Activated naive CD8-positive, alpha-beta T cell treated with anti-CD3 and anti-CD28 coated beads, Interleukin-2, amount 50 U/mL, for 16 hours (primary cell): Measurements from ENCODE around the gene SIK1.
"Not testable (repeated sequence)": the region's sequence is repeated elsewhere in the genome, so short reads cannot be mapped to it uniquely, and the experiment has no call there.

ENCODE experiments used
- DNase-seq: peaks from one replicate; pipeline ENCODE4 v3.0.0-alpha.2; 2020; ENCODE audit warnings: low read depth, low spot score

The SIK1 gene

DNA sequence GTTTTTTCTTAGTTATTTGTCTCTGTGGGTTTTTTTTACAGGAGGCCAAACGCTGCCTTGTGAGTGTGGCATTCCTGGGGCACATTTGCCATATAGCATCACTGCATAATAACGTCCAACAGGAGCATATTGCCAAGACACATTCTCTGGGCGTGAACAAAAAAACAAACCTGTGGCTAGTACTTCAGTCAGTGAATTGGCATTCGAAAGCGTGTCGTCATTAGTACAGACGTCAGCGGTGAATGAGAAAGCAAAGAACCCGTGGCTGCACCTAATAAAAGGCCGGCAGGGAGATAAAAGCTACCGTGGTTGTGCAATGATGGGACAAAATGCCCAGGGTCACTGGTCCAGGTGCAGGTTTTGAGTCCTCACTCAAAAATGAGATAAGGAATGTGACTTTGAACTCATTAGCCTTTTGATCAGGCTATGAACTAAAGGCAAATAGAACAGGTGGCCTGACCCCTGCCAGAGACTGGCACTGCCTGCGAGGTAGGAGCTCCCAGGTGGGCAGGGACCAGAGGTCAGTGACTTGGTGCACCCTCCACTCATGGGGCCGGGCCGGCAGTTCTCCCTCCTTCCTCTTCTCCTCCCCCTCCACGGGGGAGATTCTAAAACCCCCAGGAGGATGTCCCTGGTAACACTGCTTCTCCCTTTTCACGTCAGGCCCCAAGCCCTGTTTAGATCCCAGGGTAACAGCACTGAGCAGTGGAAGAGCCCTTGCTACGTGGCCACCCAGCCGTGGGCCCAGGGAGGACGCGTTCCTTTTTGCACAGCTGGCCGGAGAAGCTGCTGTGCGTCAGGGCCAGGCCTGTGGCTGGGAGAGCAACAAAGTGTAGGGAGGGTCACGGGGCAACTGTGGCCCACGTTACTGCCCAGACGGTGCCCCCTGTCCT is 14.2 kb upstream of the SIK1 start:
- DNase-seq, result not testable (repeated sequence)

DNA sequence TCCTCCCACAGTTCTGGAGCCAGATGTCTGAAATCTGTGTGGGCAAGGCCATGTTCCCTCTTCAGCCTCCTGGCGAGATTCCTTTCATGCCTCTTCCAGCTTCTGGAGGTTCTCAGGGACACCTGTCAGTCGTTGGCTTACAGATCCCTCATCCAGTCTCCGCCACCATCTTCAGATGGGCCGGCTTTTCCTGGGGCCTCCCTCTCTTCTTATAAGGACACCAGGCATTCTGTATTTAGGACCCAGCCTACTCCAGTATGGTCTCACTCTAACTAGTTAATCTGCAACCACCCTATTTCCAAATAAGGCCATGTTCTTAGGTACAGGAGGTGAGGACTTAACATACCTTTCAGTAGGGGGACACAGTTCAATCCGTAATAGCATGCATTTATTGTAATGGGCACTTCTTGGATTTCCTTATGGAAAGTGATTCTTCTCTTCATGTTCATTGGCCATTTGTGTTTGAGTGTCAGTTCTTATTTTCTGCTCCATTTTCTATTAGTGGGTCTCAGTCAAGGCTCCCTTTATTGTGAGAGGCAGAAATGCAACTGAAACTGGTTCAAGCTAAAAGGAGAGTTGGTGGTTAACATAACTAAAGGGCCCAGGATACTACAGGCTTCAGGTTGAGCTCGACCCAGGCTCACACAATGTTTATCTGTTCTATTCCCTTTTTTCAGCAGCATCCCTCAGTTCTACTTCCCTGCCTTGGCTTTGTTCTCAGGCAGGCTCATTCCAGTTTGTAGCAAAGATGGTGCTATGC is 12.6 kb upstream of the SIK1 start:
- not testable (repeated sequence) for DNase-seq

DNA sequence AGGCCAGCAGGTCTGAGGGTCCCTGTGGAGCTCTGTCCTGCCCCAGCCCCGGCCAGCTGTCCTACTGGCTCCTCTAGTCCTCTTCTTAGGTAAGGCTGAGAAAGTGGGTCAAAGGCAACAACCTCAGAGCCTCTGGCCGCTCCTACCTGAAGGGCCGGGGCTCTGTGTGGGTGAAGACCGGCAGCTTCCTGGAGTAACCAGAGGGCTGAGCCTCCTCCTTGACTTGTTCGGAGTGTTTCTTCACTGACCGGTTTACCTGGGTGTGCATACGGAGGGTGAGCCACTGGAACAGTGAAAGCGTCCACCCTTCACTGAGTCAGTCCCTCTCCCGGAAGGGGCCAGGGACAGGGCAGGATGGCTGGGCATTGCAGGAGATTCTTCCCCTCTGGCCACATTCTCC is 9.3 kb upstream of the SIK1 start:
- not testable (repeated sequence) for DNase-seq

DNA sequence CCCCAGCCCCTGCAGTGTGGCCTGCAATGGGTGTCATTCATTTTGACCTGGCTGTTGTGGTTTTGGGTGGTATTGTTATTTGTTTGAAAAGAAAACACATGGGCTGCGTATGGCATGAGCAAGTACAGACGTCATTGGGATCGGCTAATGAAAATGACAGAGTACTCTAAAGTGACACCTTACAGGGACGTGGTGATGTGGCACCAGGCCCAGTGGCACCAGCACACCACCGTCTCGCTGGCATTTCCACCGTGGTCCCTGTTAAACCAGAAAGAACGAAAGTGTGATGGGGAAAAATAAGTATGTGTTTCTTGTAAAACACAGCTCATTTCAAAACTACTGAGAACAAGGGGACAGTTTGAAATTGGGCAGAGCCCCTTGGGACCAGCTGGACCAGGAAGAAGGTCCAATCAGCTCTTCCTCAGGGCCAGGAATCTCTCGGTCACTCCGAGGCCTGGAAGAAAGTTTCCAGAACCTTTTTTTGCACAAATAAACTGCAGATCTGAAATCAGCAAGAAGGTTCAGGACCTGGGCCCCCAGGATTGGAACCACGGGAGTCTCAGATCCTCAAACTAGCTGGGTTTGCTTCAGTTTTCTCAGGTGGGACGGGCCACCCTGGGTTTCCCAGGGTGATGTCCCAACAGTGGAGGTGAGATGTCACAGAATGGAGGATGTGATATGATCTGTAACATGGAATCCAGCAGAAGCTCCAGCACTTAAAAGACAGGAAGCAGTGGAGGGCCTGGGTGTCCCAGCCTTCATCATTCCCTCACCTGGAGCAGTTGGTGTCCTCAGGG is 6.6 kb upstream of the SIK1 start:
- not testable (repeated sequence) for DNase-seq

DNA sequence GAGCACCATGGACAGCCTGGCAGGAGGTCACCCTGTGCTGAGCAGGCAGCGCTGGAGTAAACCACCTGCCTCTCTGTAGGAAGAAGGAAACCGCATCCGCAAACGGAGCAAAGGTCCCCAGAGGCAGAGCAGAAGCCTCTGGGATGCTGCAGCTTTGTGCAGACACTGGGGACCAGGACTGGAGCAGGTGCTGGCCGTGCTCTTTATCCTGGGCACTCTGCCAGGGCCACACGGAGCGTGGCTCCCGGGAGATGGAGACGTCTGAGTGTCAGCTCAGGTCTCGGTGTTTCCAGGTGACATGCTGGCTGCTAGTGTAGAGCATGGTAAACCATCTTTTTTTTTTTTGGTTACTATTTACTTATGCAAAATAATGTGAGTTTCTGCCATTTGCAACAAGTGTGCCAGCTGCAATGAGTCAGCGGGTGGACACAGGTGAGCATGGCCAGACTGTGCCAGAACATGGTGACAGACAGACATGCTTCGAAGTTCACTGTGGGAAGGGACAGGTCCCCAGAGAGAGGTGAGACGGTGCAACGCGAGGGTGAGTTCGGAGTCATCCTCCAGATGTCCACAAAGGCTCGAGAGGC is 4.0 kb upstream of the SIK1 start:
- DNase-seq, result not testable (repeated sequence)

DNA sequence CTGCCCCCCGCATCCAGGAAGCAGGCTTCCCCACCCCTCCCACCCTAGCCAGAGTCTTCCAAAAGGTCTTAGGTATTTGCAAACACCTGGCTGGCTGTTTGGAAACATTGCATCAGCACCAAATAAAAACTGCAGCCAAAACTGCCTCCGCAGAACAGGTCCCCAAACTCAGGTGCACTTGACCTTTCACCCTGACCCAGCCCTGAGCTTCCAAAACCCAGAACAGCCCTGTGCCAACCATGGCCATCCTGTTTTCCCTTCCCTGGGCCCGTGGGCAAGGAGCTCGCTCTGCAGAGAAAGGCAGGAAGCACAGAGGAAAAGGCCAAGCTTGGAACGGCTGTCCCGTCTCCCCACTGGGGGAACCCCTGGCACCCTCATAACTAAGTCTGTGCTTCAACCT is 2.0 kb upstream of the SIK1 start:
- not testable (repeated sequence) for DNase-seq

DNA sequence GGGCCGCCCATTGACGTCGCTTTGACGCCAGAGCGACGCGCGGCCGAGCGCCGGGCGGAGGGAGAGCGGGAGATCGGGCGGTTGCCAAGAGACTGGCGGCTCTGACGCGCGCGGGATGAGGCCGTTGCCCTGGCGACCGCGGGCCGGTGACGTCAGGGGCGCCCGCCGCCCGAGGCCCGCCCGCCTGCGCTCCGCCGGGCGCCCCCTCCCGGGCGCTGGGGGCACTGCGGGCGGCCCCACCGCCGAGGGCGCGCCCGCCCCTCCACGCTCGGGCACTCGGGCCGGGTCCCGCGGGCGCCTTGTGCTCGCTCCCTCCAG is 270 bp upstream of the SIK1 start:
- DNase-seq, result not testable (repeated sequence)

DNA sequence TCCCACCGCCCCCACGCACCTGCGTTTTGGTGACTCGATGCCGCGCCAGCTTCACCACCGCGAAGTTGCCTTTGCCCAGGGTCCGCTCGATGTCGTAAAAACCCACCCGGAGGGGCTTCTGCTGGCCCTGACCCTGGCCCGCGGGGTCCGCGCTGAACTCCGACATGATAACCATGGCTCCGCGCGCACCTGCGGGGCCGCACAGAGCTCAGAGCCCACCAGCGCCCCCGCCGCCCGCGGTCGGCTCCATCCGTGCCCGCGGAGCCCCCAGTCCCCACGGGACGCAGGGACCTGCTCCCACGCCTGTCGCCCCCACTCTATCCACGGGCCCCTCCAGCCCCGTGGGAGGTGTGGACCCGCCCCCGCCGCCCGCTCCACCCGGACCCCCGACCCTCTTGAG is 927 bp downstream of the SIK1 start:
- DNase-seq, result not testable (repeated sequence)

DNA sequence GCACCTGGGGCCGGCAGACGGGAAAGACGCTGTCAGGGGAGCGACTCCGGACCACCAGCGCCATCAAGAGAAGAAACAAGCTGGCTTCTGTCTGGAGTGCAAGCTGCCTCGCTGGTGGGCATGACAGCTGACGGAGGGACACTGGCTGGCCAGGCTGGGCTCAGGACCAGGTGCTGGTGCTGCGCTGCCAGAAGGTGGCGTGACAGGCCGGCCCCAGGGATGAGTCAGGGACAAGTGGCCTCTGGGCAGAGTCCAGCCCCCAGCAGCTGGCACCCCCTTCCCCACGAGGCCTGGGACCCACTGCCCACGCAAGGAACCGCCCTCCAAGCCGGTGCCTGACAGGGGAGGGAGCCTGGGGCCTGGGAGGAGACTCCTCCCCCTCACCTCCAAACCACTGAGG is 7.5 kb downstream of the SIK1 start:
- not testable (repeated sequence) for DNase-seq

DNA sequence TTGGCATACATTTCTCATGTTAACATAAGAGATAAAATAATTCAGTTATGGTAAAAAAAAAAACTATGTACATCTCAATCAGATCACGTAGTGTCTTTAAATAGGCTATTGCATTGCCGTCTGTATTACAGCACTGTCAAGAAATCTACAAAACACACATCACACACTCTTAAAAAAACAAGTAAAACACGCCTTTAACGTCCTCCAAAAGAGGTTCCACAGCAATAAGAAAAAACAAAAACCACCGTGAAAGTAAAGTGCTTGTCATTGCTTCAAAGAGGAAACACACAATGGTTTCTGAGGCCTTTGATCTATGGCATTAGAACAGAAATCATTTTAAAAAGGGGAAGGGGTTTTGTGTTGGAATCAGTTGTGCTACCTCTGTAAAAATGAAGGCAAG is 12.4 kb downstream of the SIK1 start:
- not testable (repeated sequence) for DNase-seq

DNA sequence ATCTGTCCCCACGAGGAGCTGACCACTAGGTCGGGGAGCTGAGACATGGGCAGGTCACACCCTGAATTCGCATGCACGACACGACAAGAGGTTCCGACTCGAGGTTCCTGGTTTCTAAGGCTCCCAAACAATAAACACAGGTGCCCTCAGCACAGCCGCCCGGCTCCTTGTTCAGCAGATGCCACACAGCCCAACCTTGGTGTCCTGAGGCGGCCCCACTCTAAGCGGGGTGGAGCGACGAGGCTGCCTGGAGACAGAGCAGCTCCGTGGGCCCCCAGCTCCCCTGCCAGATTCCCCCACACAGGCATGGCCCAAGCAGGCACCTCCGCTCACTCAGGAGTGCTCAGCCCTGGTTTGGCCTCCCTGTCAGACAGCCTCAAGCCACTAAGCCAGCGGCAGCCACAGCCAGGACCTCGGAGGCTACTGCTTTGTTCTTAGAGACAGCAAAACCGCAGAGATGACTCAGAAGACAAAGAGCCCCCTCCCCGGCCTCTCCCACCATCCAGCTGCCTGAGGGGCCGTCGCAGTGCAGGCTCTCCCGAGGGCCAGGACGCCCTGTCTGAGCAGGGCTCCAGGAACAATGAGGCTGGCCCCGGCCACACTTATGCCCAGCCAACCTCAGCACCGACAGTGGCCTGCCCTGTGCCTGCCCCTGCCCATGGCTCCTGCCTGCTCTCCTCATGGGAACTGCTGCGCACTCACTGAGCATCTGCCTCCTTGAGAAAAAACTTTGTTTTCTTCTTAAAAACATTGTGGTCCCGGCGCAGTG is 14.7 kb downstream of the SIK1 start:
- DNase-seq, result not testable (repeated sequence)

DNA sequence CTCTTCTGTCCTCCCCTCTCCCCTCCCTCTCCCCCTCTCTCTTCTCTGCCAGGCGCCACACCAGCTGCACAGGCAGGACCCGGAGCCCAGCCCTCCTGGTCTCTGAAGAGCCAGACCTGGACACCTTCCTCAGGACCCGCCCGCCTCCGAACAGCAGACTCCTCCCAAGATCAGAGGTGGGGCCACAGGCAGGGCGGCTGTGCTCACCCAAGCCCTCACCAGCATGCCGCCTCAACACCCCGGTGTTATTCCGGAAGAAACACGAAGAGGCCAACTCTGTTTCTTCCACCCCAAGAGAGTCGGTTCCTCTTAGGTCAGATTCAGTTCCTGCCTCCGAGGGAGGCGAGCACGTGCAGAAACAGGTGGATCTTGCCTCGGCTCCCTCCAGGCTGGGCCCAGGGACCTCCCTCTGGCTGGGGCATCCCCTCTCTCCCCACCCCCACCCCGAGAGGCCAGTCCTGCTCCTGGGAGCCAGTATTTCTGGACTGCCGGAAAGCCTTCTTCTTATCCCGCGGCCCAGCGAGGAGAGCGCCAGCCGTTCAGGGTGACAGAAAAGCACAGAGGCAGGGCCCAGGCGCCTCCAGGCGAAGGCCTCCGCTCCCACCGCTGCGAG is 16.4 kb downstream of the SIK1 start:
- not testable (repeated sequence) for DNase-seq

DNA sequence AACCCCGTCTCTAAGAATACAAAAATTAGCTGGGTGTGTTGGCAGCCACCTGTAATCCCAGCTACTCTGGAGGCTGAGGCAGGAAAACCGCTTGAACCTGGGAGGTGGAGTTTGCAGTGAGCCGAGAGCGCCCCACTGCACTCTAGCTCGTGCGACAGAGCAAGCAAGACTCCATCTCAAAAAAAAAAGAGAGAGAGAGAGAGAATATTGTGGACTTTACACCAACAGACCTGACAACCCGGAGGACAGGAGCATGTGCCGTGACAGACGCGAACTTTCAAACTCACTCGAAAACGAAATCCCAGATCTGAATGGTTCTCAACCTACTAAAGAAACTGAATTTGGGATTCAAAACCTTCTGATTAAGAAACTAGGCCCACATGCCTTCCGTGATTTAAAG is 19.8 kb downstream of the SIK1 start:
- not testable (repeated sequence) for DNase-seq

DNA sequence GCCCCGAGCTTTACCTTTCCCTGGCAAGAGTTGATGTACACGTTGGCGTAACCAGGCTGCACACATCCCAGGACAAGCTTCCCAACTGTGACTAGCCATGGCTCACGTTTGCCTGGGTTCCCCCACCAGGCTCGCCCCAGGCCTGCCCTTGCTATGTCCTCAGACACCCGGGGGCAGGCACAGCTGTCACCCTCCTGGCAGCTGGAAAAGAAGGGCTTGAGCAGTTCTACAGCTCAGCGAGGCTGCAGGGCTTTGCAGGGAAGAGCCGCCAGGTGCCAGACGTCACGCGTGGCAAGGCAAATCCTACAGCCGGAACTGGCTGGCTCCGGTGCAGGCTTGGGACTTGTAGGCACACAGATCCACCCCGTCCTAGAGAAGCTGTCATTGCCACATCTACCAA is 22.5 kb downstream of the SIK1 start:
- DNase-seq, result not testable (repeated sequence)

DNA sequence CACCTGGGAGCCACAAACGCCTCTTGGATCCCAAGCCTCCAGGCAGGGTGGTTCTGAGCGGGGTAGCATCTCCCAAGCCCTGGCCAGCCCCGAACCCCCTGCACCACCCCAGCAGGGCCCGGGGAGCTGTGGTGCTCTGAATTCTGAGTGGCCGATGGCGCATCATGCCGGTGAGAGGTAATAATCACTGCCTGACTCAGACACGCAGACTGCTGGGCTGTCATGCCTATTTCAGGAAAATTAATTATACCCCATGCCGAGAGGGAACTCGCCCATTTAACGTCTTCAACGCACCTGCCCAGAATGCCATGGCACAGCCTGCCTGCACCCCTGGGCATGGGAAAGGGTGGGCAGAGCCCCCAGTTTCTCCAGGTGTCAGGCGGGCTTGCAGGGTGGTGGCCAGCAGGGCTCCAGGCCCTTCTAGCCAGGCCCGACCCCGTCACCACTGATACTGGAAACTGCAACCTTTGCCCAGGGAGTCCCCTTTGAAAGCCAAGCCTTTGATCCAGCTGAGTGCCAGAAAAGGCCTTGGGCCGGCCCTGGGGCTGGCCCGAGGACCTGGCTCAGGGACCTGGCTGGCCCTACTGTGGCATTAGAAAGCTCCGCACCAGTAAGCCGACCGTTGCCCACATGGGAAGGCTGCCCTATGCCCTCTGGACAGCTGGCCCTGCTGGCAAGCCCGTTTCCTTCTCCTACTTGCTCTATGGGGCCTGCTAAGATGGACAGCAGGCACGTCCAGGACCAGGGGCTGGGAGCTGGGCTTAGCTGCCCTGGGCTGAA is 23.1 kb downstream of the SIK1 start:
- not testable (repeated sequence) for DNase-seq

DNA sequence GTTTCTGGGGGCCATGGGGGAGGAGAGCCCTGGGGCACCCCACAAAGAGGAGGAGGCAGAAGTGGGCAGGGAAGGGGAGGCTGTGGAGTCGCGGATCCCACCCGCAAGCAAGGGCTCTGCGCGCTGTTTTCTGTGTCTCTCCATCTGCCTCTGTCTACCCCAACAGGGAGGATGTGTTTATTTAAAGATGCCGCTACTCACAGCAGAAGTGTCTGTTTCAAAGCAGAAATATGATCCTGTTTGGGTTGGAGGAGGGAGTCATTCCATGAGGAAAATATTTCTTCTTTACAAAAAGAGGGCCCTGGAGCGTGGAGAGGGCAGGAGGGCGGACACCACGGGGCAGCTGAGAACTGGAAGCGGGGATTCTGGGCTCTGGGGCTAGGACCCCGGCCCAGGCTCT is 25.8 kb downstream of the SIK1 start:
- DNase-seq, result not testable (repeated sequence)

DNA sequence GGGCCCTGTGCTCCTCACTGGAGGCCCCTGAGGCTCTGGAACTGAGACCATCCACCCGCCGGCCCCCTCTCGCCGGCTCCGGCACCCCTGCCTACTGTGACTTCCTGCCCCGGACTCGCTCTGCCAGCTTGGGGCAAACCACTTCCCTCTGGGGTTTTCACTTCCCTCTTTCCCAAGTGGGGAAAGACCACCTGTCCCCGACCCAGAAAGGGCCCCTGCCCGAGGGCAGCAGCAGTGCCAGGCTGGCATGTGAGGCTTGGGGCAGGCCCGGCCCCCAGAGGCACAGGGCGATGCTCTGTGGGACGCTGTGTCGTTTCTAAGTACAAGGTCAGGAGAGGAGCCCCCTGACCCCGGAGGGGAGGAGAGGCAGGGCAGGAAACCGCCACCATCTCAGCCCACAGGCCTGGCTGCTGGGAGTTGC is 27.3 kb downstream of the SIK1 start:
- not testable (repeated sequence) for DNase-seq

DNA sequence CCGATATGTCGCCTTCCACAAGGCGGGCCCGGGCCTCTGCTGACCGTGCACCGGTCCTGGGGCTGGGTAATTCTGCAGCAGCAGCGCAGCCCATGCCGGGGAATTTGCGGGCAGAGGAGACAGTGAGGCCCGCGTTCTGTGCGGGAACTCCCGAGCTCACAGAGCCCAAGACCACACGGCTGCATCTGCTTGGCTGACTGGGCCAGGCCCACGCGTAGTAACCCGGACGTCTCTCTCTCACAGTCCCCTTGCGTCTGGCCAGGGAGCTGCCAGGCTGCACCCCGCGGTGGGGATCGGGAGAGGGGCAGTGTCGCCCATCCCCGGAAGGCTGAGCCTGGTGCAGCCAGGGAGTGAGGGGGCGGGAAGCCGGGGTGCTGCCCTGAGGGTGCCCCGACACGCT is 27.8 kb downstream of the SIK1 start:
- not testable (repeated sequence) for DNase-seq

DNA sequence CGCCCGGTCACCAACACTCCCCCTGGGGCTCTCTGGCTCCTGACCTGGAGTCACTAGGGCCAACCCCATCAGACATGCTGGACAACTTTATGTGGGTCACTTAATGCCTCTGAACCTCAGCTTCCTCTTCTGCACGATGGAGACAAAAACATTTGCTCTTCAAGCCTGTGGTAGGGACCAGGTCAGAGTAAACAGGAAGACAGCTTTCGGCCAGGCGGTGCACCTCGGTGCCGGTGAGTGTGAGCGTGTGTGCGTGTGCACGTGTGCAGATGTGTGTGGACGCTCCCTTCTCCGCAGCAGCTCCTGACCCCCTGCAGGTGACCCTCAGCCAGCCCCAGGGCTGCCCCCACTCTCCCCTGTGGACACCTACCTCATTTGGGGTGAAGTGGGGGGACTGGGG is 28.4 kb downstream of the SIK1 start:
- DNase-seq, result not testable (repeated sequence)

DNA sequence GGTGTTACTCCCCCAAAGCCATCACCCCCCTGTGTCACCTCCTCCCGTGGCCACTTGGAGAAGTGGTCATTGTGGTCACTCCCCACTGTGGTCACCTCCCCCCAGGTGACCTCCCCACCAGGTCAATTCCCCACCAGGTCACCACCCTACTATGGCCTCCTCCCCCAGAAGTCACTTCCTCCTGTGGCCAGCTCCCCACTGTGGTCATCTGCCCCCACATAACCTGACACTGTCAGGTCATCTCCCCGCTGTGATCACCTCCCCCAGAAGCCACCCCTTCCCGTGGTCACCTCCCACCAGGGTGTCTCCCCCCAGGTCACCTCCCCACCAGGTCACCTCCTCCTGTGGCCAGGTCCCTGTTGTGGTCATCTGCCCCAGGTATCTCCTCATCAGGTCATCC is 28.9 kb downstream of the SIK1 start:
- not testable (repeated sequence) for DNase-seq
